HG03342 (cell line): ENCODE results near the gene LEP.
A peak's percentile ranks its signal among the peaks of the same experiment; 100 is the strongest.
"Not testable (repeated sequence)": the region's sequence is repeated elsewhere in the genome, so short reads cannot be mapped to it uniquely, and the experiment has no call there.

Source experiments
- ATAC-seq: cut with Tn5 transposase; IDR thresholded peaks from one replicate; pipeline ENCODE4 v1.9.1; 2021; ENCODE audit warnings: mild to moderate bottlenecking, moderate library complexity; ENCODE audit not compliant: unreplicated experiment

The LEP gene

GRCh38 chr7:128210590-128211570 is 30.2 kb upstream of the LEP start:
- no peak for ATAC-seq

- no peak for ATAC-seq
Measured at GRCh38 chr7:128211626-128212025, 29.5 kb upstream of the LEP start.

GRCh38 chr7:128214463-128214862 is 26.6 kb upstream of the LEP start:
- ATAC-seq: no peak

- no peak for ATAC-seq
Measured at GRCh38 chr7:128215281-128215680, 25.8 kb upstream of the LEP start.

- no peak for ATAC-seq
Measured at GRCh38 chr7:128215739-128216138, 25.3 kb upstream of the LEP start.

- no peak for ATAC-seq
Measured at GRCh38 chr7:128217030-128217805, 23.9 kb upstream of the LEP start.

GRCh38 chr7:128217967-128218652 is 23.0 kb upstream of the LEP start:
- no peak for ATAC-seq

- no peak for ATAC-seq
Measured at GRCh38 chr7:128219636-128220035, 21.4 kb upstream of the LEP start.

GRCh38 chr7:128221929-128222403 is 19.1 kb upstream of the LEP start:
- ATAC-seq: peak; percentile 68

- ATAC-seq: no peak
Measured at GRCh38 chr7:128226132-128226980, 14.7 kb upstream of the LEP start.

- no peak for ATAC-seq
Measured at GRCh38 chr7:128227271-128227670, 13.8 kb upstream of the LEP start.

- ATAC-seq: no peak
Measured at GRCh38 chr7:128231021-128231420, 10.1 kb upstream of the LEP start.

GRCh38 chr7:128231677-128232076 is 9.4 kb upstream of the LEP start:
- ATAC-seq: no peak

- no peak for ATAC-seq
Measured at GRCh38 chr7:128233471-128233870, 7.6 kb upstream of the LEP start.

- ATAC-seq: no peak
Measured at GRCh38 chr7:128234476-128235026, 6.5 kb upstream of the LEP start.

GRCh38 chr7:128235471-128235870 is 5.6 kb upstream of the LEP start:
- no peak for ATAC-seq

GRCh38 chr7:128236924-128237586 is 4.0 kb upstream of the LEP start:
- no peak for ATAC-seq

GRCh38 chr7:128239146-128239545 is 1.9 kb upstream of the LEP start:
- not testable (repeated sequence) for ATAC-seq

GRCh38 chr7:128242661-128243060 is 1.6 kb downstream of the LEP start:
- no peak for ATAC-seq
